NCI-H1694 treated with DMSO at 0.1 percent for 48 hours (cell line): ENCODE measurements around the gene HEATR5A.
"Not testable (repeated sequence)": the region's sequence is repeated elsewhere in the genome, so short reads cannot be mapped to it uniquely, and the experiment has no call there.

Experiments used
- DNase-seq: peaks from one replicate; lab custom pipeline; 2025; lab: John Stamatoyannopoulos, UW

Gene HEATR5A

DNA sequence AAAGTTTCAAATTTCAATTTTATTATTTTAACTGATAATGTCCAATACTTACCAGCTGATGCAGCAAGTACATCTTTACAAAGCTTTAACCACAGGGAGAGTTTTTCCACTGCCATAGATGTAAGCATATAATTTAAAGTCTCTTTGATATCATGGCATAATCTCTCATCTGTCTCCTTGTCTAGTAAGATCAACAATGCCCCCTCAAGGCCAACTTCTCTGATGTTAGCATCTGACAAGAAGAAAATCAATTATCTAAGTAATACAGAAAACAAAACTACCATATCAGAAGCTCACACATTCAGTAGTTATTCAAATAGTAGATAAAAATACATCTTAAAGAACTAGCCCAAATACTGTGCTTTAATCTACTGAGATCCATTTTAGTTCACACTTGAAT is 94.2 kb downstream of the HEATR5A start:
- DNase-seq = no peak

DNA sequence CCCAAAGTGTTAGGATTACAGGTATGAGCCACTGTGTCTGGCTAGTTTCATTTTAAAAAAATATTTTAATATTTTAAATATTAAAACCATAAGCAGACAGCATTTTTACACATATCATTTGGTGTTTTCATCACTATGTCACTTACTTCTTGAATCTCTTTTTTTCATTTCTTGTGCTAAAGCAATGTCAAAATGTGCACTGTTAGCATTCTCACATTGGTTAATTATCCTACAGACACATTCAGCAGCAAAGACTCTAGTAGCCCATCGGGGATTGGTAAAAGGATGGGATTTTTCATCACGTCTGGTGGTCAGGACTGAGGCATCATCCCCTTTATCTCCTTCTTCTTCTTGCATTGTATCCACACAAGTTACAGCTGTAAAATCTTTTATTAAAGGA is 96.9 kb downstream of the HEATR5A start:
- DNase-seq = no peak

DNA sequence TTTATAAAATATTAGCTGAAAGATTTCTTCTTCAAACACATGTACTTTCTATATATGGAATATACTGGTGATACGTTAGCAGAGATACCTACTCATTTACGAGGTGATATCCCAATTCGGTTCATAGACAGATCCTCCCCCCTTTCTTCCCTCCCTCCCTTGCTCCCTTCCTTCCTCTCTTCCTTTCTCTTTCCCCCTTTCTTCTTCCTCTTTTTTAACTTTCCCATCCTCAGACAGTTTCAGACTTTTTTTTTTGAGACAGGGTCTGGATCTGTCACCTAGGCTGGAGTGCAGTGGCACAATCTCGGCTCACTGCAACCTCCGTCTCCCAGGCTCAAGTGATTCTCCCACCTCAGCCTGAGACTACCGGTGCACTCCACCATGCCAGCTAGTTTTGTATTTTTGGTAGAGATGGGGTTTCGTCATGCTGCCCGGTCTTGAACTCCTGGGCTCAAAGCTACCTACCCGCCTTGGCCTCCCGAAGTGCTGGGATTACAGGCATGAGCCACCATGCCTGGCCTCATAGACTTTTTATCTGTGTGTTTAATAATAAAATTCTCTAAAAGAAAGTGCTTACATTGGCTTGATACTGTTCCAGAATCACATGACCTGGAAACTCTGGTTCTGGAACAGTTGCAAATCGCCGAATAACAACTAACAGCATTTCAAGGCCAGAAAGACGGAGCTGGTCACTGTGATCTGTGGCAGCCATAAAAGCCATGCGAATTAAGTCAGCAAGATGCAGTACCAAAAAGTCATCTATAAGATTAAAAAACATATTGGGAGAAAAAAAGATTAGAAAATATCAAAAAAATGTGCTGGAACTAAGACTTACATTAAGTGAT is 99.2 kb downstream of the HEATR5A start:
- DNase-seq = no peak

DNA sequence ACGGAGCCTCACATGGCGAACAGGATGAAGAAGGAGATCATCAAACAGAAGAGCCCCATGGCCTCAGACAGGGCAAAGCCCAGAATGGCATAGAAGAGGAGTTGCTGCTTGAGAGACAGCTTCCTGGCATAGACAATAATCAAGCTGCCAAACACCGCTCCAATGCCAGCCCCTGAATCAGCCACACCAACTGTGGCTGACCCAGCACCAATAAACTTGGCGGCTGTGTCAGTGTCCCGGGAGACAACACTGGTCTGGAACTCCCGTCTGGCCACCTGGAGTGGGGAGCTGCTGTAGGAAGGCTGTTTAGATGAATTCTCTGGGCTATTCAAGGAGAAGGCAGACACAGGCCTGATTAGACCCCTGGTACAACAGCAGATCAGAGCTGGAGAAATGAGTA is 100.1 kb downstream of the HEATR5A start:
- DNase-seq = no peak

DNA sequence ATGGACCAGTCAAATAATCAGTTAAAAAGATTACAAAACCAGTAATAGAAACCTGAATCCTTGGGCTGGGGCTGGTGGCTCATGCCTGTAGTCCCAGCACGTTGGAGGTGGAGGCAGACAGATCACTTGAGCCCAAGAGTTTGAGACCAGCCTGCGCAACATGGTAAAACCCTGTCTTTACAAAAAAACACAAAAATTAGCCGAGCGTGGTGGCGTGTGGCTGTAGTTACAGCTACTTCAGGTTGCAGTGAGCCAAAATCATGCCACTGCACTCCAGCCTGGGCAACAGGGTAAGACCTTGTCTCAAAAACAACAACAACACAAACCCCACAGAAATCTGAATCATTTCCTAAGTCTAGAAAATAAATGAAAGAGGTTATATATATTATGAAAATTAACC is 100.6 kb downstream of the HEATR5A start:
- no peak for DNase-seq

DNA sequence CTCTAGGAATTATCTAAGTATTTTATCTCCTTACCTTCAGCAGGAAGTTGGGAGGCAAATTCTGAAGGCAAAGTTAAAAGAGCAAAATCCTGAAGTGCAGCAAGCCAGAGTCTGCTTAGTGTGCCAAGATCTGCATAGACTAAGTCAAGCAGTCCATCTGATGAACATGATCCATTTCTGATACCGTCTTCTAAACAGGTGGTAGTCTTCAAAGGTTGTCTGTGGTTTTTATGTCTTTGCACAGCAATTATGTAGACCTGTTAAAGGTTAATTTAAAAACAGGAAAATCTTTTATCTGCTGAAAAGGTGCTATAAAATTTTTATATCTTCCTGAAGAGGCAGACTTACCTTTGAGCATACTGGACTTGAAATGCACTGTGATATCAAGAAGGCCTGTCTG is 107.4 kb downstream of the HEATR5A start:
- DNase-seq = no peak

DNA sequence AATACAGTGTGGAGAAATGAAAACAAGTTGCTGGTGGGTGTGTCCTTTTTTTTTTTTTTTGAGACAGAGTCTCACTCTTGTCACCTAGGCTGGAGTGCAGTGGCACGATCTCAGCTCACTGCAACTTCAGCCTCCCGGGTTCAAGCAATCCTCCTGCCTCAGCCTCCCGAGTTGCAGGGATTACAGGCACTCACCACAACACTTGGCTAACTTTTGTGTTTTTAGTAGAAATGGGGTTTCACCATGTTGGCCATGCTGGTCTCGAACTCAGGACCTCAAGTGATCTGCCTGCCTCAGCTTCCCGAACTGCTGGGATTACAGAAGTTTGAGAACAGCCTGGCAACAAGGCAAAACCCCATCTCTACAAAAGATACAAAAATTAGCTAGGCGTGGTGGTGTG is 108.0 kb downstream of the HEATR5A start:
- DNase-seq = not testable (repeated sequence)

DNA sequence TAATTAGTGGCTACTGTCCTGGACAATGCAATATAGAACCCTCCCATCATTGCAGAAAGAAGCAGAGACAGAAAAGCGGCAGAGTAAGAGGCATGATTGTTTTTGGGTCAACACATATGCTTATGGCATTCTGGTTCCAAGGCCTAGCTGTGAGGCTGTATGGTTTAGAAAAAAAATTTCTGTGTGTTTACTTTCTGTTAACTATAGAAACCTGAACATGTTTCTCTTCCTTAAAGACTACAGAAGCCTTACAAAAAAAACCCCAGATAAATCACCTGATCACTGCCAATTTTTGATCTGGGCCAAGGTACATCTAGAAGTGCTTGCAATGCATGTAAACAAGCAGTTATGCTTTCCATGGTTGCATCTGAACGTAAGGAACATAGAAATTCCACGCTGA is 112.7 kb downstream of the HEATR5A start:
- no peak for DNase-seq

DNA sequence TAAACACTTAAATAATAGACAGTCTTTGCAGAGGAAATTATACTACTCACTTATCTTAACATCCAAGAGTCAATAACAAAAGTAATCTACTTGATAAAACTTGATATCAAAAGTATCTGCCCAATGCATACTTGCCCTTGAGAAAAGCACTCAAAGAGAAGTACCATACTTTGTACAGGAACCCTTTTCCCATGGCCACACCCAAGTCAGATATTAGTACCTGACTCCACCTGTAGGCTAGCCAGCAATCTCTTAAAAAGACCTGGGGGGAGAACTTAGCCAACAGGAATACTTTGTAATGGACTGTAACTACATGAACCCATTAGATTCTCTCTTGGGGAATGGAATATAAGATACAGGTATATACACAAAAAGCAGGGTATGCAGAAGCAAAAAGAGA is 113.2 kb downstream of the HEATR5A start:
- no peak for DNase-seq

DNA sequence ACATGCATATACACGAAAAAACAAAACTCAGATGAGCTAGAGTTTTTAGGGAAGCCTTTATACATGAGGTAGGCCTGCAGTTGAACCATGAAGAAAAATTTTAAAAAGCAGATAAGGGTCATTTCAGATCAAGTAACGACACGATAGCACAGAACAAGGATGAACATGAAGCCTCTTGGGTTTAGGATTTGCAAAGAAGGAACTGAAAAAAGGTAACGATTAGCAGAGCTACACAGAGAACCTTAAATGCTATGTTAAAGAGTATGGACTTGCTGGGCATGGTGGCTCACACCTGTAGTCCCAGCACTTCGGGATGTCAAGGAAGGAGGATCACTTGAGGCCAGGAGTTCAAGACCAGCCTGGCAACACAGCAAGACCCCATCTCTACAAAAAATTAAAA is 116.7 kb downstream of the HEATR5A start:
- no peak for DNase-seq

DNA sequence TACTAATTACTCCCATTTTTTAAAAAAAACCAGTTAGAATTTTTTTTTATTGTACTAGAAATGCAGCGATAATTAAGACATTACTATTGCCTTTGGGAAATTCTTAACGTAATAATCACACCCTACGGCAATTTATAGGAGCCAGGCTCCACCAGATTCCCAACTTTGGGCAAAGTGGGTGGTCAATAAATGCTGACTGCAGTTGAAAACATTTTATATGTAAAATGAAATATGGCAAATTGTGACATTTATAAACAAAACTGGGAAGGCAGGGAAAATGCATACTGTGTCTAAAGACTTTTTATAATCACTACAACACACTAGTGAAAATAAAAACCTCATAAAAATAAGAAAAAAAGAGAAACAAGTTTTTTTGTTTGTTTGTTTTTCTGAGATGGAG is 119.5 kb downstream of the HEATR5A start:
- no peak for DNase-seq

DNA sequence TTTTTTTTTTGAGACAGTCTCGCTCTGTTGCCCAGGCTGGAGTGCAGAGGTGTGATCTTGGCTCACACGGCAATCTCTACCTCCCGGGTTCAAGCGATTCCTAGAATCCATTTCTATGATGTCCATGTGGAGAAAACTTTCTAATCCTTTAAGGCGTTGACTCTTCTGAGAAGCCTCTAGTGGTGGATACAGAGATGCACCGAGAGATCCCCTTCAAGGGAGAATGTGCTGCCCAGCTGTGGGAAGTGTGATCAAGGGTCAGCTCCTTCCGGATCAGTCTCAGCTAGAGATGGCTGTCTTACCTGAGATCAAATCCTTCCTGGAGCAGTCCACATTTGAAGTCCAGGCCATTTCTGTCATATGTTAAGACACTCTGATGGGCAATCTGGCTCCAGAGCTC is 120.1 kb downstream of the HEATR5A start:
- no peak for DNase-seq

DNA sequence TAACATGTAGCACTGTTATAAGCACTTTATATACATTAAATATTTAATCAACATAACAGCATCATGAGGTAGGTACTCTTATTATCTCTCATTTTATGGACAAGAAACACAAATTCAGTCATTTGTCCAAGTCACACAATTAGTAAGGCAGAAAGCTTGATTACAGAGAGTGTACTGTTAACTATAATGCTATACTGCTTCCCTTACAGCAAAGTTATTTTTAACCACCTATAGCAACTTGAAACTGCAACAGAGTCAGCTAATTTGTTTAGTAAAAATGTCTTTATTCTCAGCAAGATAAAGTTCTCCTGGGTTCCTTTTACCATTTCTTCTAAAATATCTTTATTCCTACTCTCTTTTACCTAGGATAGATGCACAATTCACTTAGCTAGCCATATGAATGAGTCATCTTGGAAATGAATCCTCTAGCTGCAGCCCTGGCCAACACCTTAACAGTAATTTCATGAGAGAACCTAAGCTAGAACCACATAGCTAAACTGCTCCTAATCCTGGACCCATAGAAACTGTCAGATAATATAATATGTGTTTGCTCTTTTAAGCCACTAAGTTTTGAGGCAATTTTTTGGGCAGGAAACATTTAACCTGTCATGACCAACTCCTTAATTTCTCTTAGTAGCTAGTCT is 122.5 kb downstream of the HEATR5A start:
- no peak for DNase-seq

DNA sequence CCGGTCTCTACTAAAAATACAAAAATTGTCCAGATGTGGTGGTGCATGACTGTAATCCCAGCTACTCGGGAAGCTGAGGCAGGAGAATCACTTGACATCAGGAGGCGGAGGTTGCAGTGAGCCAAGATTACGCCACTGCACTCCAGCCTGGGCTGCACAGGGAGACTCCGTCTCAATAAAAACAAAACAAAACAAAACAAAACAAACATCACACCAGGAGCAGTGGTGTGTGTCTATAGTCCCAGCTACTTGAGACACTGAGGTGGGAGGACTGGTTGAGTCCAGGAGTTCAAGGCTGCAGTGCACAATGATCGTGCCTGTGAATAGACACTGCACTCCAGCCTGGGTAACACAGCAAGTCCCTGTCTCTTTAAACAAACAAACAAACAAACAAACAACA is 123.2 kb downstream of the HEATR5A start:
- no peak for DNase-seq

DNA sequence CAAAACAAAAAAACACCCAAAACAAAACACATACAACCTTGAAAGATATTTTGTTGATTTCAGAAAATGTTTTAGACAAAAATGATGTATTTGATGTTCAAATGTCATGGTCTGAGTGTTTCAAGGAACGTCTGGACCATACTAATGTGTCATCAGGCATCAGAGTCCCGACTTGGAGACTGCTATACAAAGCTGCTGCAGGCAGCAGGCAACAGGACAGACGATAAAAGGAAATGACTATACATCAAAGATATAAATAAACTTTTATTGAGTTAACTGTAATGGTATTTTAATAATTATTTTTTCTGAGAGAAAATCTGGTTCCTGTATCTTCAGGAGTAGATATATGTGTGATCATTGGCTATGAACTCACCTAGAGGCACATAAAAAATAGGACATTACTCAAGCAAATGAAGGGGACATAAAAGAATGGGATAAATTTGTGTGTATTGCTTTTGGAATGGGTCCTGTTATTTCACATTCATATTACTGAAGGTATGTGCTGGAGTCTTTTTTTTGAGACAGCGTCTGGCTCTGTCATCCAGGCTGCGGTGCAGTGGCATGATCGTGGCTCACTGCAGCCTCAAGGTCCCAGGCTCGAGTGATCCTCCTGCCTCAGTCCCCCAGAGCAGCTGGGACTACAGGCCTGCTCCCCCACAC is 125.5 kb downstream of the HEATR5A start:
- no peak for DNase-seq

DNA sequence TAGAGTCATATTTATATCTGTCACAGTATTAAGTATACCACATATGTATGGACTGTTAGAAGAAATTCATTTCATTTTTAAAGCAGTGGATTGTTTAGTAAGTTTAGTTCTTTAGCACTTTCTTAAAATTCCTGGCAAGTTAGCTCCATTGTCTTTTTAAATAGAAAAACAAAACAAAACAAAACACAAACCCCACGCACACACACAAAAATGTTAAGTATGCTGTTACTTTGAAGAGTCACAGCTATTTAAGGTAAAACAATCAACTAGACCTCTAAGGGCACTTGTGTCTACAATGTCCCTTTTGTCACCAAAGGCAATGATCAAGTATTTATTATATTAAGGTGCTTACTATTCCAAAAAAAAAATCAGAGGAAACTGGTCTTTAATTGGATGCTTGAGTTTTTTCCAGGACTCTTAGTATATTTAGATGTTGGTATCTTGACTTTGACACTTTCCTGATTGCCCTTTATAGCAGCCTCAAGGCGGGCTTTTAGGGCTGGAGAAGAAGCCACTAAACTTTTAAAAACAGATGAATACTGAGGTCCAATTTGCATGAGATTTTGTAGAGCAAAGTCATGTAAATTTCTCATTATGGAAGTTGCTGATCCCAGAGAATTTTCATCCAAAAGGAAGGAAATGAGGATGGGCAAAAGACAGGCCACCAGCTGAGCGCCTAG is 127.3 kb downstream of the HEATR5A start:
- DNase-seq = no peak

DNA sequence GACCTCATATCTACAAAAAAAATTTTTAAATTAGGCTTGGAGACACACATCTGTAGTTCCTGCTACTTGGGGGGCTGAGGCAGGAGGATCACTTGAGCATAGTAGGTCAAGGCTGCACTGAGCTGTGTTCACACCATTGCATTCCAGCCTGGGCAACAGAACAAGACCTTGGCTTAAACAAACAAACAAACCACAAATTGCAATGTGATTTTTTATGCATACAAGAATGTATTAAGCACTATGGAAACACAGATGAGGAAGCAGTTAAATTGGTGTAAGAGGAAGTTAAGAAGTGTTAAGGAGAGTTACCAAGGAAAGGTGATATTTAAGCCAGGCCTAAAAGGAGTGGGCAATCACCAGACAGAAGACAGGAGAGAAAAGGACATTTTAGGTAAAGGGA is 129.1 kb downstream of the HEATR5A start:
- no peak for DNase-seq

DNA sequence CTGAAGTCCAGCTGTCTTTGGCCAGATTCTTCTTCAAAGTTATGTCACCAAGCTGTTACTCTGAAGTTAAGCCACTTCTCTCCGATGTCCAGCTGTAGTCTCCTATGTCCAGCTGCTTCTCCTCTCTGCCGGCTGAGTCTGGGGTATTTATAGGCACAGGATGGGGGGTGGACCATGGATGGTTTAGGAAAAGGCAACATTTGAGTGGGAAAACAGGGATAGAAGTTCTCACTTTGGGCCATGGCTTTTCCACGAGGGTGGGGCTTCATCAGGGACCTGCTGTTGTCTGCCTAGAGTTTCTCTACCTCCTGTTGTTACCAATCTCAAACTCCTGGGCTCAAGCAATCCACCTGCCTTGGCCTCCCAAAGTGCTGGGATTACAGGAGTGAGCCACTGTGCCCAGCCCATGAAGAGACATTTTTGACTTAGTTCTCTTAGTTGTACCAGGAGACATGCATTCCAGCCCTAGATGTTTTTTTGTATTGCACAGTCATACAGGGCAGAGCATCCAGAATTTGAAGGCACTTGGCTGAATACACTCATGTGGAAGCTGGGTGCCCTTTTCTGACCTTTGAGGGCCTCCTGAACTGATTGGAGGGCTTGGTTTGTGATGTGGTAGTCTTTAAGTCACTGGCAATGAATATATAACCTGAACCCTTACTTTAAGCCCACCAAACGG is 132.9 kb downstream of the HEATR5A start:
- DNase-seq = no peak

DNA sequence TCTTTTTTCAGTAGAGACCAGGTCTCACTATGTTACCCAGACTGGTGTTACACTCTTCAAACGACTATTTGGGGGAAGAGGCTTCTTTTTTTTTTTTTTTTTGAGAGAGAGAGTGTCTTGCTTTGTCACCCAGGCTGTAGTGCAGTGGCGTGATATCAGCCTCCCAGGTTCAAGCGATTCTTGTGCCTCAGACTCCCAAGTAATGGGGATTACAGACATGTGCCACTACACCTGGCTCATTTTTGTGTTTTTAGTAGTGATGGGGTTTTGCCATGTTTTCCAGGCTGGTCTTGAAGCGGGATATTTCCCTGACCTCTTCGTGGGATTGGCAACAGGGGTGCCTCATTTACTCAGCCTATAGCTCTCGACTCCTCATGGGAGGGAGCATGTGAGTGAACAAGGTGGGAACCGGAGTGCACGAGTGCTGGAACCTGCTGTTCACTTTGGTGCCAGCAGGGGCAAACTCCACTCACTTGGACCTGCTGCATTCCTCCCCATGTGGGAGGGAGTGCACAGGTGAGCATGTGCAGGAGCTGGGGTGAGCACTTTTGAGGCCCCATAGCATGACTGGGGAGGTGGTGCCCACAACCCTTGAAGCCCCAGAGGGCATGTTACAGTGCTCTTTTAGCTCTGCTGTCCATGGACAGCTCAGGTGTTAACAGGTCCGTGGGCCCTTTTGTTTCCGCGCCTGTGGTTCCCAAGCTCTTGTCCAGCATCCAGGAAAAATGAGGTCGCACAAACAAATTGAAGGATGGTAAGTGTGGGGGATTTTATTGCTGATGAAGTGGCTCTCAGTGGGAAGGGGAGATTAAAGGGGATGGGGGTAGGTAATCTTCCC is 133.7 kb downstream of the HEATR5A start:
- no peak for DNase-seq

DNA sequence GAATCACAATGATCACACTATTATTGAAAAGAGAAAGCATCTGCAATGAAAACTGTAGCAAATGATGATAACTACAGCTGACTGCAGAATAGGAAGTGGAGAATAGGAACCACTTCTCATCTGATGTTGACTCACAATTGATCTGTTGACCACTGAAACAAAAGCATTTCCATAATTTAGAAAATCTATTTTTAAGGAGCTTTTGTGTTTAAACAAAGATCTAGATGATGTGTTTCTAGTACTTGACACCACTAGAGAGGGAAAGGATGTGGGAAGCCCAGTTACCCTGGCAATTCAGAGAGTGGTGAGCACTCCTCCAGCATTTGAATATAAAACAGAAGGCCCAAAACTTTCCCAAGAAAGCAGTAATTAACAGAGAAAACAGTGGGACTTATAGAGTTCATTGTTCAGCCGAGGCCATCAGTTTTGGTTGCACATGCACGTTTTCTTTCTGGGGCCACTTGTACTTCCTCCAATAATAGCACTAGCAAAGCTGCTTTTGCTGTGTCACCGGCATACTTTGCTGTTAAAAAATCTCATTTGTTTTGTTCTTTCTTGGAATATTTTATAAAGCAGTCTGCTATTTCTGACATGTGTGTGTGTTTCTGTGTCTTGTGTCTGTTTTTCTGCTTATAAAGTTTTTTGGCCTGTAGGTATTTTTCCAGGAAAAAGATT is 136.6 kb downstream of the HEATR5A start:
- no peak for DNase-seq

DNA sequence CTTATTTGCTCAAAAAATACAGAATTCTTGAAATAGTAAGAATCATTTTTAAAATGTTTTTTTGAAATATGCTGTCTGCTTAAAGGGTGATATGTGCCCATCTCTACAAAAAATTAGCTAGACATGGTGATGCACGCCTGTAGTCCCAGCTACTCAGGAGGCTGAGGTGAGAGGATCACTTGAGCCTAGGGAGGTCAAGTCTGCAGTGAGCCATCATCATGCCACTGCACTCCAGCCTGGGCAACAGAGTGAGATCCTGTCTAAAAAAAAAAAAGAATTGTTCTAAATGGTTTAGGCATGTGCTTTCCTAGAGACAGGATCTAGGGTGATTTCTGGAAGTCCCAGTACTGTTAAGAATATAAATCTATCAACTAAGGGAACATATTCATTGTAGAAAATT is 137.2 kb downstream of the HEATR5A start:
- no peak for DNase-seq
